Activated gamma-delta T cell treated with Interleukin-2 at 50 U/mL for 16 hours (primary cell): Measurements from ENCODE around the gene TIPARP.
A peak's percentile ranks its signal among the peaks of the same experiment; 100 is the strongest.

Source experiments
- DNase-seq: peaks from one replicate; pipeline ENCODE4 v3.0.0-alpha.2; 2020

Gene TIPARP, protein sequence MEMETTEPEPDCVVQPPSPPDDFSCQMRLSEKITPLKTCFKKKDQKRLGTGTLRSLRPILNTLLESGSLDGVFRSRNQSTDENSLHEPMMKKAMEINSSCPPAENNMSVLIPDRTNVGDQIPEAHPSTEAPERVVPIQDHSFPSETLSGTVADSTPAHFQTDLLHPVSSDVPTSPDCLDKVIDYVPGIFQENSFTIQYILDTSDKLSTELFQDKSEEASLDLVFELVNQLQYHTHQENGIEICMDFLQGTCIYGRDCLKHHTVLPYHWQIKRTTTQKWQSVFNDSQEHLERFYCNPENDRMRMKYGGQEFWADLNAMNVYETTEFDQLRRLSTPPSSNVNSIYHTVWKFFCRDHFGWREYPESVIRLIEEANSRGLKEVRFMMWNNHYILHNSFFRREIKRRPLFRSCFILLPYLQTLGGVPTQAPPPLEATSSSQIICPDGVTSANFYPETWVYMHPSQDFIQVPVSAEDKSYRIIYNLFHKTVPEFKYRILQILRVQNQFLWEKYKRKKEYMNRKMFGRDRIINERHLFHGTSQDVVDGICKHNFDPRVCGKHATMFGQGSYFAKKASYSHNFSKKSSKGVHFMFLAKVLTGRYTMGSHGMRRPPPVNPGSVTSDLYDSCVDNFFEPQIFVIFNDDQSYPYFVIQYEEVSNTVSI

DNA sequence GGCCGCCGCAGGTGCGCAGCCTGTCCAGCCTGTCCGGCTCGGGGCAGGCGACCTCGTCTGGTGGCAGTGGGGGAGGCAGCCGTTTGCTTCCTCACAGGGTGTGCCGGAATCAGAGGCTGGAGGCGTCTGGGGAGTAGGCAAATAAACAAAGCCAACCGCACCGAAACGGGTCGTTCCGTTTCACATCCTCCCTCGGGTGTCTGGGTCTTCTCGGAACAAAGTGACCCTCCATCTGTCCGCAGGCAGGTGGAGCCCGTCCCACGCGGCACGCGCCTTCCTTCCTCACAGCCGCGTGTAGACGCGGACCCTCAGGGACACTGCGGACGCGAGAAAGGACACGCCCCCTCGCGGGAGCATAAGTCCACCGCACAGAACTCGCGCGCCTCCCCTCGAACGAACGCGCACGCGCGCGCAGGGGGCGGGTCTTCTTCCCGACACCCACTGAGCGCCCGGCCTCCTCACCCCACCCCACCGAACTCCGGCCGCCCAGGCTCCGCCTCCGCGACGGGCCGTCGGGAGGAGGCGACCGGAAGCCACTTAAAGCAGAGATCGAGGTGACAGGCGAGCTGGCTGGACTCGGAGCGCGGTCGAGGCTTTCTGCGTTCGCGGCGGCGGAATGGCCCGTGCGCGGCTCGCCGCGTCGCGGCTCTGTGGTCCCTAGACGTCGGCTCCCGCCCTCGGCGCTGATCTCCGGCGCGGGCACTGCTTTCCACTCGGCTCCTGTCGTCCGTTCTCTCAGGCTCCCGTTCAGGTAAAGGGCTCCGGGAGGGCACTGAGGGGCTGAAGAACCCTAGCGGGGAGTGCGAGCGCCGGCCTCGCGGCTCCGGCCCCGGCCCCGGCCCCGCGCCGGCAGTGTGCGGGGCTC lies at the start of gene TIPARP:
Gene TIPARP, plus strand, starts transcription at position 545 of the 865 bp plus-strand sequence. CDS start 3,108 bp downstream, outside the sequence.
- peak; percentile 99 for DNase-seq

DNA sequence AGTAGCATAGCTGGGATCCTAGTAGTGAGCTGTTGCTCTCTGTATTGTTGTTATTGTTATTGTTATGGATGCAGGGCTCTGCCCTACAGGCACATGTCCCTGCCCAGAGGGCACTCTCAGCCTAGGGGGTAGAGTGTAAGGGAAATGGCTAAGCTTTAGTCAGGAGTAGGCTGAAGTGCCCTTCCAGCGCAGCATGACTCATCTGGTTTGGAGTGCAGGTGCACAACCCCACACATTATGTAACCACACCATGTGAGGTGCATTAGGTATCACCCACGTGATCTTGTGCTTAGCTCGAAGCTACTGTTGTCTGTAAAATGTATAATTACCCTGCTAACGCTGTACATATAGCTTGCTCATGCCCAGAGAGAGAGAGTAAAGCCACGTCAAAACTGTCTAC lies 48.3 kb upstream of the TIPARP start:
- DNase-seq: no peak

DNA sequence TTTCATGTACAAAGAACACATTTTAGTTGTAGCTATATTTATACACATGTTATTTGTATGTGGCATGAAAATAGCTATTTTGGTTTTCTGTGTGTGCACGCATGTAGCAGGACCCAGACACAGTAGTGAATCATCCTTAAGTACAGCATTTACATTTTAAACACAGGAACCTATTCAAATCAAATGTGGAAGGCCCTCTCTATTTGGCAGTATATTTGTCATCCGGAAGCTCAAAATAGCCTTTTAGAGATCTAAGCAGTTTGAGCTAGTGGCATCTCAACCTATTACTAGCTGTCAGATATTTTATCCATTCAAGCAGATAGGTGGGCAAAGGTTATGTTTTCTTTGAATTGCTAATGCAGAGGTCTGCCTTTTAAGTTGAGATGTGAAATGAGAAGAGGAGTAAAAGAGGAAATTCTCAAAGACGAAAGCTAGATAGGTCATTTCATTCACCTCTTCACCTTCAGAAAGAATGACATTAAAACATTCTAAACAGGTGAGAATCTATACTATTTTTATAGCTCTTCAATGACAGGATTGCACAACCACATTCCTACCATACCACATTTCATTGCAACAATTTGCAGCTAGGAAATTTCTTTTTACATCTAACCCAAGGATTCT lies 46.3 kb upstream of the TIPARP start:
- DNase-seq: no peak

DNA sequence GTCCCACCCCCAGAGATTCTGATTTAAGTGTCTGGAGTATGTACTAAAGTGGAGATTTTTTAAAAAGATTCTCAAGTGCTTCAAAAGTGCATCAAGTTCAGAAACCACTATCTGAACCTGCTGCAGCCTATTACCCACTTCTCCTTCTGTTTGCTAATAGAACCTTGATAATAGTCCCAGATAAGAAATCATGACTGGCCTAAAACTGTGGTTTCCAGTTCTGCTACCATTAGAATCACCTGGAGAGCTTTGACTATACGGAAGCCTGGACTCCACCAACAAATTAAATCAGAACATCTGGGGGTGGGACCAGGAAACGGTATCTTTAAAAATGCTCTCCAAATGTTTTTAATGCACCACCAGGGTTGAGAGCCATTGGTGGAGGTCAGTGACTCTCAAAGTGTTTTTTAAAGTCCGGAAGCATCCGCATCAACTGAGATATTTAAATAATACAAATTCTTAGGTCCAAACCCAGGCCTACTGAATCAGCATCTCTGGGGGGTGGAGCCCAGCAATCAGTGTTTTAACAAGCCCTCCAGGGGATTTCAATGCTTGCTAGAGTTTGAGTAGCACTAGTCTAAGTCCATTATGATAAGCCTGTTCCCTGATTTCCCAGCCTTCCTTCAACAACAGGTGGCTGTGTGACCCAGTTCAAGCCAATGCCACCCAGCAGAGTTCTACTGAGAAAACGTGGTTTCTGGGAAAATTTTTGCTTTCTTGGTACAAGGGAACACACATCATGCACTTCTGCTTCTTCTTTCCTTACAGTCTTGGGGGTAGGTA lies 45.4 kb upstream of the TIPARP start:
- no peak for DNase-seq

DNA sequence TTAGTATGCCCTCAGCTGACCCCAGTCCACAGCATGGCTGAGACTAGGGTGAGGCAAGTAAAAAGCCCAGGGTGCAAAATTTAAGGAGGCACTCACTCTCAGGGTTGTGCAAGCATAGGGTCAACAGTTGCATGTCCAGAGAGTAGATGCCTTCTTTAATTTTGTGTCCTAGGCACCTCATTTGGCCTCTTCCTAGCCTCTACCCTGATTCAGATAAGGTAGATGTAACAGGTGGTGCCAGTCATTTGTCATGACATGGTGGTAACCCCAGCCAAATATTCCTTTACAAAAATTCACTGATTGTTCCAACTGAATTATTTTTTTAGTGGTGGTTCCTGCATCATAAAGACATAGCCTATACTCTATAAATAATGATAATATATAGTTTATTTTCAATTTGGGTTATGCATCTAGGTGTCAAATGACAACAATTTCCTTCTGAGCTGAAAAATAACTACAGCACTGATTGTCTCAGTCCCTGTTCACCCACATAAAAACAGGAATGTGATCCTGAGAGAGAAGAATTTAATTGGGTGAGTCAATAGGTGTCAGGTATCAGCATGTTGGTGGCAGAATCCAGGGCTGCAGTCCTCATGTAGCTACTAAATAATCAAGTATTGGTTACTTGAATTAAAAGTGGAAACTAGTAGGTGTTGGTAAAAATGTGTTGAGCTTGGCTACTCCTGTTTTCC lies 44.2 kb upstream of the TIPARP start:
- no peak for DNase-seq

DNA sequence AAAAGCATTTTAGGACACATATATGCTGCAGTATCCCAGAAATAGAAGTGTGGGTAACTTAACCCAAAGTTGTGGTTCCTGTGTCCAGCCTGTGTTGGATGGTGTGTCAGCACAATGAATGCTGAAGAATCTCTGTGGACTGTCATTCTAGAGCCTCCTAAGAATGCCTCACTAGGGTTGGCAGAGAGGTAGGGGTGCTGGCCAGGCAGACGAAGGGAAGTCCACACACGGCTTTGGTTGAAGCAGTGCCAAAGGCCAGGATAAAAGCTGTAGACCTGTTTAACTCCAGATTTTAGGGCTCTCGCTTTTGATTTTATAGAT lies 43.7 kb upstream of the TIPARP start:
- no peak for DNase-seq

DNA sequence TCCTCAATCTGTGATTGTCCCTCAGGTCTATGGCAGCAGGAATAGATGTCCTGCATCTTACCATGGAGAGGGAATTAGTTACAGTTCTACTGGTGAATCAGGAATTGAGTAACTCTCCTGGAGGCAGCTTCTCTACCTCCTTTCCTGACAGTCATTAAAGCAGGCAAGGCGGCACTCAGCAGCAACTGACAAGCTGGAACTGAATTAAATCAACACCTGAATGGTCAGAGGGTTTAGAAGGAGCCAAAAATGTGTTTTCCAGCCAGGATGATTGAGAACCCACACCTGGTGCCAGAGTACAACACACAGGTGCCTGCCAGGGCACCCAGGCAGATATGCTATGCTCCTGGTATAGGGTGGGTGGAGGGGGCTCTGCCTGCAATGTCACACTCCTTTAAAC lies 43.1 kb upstream of the TIPARP start:
- no peak for DNase-seq

DNA sequence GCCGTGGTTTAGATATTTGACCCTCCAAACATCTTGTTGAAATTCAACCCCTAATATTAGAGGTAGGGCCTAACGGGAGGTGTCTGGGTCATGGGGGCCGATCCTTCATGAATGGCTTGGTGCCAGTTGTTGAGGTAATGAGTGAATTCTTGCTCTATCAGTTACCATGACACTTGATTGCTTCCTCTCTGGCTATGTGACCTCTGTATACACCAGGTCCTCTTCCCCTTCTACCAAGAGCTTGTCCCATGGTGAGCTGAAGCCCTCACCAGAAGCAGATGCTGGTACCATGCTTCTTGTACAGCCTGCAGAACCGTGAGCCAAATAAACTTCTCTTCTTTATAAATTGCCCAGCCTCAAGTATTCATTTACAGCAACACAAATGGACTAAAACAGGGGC lies 41.8 kb upstream of the TIPARP start:
- no peak for DNase-seq

DNA sequence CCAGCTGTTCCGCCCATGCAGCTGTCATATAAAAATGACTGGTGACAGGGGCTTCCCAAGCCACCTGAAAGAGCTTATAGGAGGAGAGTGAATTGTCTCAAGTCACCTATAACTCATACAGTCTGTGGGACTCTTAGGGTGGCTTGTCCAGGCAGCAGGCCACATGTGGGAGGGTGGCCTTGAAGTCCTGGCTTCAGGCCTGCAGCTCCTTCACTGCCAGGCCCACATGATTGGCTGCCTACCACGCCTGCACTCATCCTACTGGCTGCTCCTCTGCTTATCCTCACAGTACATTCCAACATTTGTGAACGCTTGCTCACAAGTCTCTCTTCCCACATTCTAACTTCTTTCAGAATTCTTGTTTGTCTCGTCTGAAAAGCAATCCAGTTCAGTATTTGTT lies 41.1 kb upstream of the TIPARP start:
- DNase-seq: no peak

DNA sequence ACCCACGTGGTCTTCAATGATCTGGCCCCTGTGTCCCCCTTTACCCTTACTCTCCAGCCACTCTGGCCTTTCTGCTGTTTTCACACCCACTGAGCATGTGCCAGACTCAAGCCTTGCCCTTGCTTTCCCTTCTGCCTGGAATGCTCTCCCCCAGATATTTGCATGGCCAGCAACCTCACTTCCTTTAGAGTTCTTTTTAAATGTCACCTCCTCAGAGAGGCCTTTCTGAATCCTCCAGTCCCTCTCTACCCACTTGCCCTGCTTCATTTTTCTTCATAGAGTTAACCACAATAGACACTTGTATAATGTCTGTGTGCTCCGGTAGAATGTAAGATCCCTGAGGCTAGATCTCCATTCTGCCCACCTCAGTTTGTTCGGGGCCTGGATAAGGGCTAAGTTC lies 39.4 kb upstream of the TIPARP start:
- DNase-seq: no peak

DNA sequence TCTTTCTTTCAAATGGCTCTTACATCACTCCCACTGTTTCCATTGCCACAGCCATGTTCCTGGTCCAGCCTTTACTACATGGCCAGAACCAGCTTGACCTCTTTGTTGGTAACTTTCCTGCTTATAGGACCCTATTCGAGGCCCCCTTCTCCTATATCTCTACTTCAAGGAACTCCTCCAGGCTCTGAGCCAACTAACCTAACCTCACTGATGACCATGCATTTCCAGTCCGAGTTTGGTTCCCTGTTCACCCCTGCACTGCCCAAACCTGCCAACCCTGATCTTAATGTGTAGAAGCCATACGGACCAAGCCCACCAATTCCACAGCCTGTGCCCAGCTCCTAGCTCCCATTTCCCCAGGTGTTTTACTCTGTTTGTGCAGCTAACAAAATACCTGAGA lies 38.4 kb upstream of the TIPARP start:
- DNase-seq: no peak

DNA sequence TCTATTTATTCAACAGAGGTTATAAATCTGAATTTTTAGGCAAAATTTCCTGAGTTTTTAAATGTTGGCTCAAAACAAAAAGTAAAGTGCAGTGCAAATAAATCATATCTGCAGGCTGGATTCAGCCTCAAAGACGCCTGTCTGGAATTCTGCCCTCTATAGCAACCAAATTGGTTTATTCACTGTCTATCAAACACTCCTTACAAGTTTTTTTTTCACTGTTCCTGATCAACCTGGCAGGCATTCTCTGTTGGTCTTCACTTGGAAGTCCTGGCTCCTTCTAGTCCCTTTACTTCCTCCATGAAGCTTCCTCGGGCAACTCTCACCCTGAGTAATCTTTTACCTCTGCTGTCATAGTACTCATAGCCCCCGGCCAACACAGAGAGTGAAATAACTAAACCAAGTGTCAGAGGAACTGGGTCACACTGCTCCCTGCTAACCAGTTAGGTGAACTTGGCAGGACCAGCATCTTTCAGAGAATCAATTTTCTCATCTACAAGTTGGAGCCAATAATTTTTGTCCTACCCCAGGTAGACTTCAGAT lies 36.8 kb upstream of the TIPARP start:
- no peak for DNase-seq

DNA sequence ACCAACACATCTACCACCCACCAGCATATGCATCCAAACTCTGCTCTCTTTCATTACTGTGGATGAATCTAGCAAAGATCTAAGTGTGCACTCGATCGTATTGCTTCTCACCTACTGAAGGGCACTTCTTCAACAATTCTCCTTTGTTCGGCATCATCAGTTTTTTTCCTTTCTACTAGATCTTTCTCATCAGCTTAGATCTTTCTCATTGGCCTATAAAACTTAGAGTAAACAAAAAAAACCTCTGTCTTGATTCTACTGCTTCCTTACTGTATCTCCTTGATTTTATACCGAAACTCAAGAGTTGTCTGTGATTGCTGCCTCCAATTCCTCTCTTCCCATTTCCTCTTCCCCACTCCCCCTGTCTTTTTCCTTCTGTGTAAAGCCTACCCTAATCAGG lies 36.1 kb upstream of the TIPARP start:
- DNase-seq: no peak

DNA sequence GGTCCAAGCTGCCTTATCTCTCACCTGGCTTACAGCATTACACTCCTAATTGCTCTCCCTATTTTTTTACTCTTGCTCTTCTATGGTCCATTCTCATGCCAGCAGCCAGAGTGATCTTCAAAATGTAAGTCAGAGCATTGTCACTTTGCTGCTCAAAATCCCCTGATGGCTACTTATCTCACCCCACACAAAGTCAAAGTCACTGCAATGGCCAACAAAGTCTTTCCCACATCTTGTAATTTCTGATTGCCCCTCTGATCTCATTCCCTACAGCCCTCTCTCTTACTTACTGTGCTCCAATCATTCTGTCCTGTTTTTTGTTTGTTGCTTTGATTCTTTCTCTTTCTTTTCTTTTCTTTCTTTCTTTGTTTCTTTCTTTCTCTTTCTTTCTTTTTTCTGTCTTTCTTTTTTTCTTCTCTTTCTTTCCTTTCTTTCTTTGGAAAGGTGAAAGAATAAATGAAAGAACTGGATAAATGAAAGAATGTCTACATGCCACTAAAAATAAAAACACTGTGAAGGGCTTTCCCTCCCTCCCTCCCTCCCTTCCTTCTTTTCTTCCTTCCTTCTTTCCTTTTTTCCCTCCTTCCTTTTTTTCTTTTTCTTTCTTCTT lies 34.9 kb upstream of the TIPARP start:
- no peak for DNase-seq

DNA sequence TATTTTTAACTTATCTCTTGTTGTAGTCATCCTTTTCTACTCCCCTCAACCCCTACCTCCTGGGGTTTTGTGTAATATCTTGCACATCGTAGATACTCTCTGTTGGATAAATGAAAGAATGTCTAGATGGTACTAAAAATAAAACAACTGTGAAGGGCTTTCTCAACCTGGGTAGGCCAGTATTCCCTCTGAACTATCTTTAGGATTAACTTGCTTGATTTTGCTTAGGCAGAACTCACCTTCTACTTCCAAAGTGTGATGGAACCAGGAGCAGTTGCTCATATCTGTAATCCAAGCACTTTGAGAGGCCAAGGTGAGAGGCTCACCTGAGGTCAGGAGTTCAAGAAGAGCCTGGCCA lies 32.8 kb upstream of the TIPARP start:
- no peak for DNase-seq

DNA sequence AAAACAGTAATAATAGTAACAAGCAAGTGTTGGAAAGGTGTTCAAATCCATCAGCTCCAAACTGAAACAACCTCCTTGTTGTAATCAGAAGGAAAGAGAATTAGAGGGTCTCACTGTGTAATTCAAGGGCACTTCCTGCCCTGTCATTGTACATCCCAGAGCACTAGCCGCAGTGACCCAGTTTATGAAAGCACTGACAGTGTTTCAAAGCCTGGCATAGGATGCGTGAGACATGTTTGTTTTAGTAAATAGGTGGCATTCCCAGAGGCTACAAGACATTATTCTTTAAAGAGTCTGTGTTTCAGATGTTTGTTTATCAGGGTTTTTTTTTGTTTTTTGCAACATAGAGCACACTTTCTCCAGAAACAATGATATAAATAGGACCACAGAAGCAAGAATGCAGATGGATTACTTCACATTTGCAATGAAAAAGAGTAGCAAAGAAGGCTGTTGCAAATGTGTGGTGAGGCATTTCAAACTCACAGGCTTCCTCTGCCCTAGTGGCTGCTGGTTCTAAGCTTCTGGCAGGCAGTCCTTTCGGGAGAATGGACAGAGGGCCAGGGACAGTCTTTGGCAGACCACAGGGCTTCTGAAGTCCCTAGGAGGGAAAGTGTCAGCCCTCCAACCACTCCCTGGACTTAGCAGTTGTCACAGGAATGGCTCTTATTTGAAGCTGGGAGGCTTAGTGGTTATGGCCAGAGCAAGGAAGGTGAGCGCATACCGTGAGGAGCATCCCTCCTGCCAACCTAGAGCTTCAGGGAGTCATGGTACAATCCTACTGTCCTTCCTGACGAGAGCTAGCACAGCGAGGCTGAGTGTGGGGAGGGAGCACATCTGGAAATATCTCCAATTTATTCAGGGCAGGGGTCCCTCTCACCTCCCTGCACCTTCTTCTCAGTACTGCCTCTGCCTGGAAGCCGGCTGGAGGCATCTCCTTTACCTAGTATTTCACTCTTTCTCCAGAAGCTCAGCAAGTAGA lies 31.4 kb upstream of the TIPARP start:
- no peak for DNase-seq

DNA sequence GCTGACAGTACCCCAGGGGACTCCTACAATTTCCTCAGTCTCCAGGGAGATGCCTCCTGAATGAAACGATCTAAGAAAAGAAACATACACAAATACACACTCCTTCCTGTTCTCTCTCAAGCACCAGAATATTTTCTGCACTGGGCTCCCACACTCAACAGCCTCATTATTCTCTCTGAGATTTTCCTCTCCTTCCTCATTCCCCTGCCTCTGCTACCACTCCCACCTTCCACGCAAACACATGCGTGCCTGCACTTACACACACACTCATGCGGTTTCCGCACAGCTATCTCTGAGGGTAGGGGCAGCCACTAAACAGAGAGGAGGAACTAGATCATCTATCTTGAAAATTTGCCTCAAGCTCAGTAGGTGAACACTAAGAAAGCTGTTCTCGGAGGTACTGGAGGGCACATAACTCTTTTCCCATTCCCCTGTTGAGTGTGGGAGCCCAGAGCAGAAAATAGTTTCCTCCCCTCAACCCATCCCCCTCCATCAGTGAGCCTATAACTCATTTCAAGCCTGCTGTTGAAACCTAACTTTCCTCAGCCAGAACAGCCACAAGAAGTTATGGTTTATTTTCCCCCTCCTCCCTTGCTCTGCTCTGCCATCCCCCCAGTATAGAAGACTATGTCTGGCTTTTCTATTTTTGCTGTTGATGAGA lies 30.5 kb upstream of the TIPARP start:
- DNase-seq: peak; percentile 17

DNA sequence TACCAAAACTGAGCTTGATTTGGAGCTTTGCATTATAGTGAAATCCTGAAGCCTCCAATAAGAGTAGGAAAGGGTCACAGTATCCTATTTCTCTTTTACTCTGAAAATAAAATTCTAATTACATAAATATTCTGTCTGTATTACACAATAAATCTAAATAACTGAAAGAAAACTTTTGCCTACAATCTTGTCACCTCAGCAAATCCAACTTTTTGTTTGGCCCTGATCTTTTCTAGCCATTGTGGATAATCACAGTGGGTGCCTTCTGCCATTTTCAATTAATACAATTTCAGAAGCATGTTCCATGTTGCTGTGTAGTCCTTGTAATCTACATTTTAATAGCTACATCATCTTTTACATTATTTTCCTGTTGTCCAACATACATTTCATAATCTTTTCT lies 29.4 kb upstream of the TIPARP start:
- no peak for DNase-seq

DNA sequence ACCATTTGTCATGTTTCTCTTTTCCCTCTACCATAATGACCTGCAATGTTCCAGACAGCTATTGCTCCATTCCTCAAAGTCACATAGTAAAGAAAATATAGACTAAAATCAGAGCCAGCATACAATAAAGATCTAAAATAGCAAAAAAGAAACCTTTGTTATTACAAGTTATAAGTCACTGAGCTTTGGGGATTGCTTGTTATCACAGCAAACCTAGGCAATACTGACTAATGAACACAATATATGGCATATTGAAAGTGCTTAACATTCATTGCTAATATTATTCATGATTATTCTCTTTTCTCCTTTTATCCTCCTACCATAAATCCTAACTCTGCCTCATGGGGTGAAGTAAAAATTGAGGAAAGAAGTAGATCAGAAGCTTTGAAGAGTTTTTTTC lies 27.4 kb upstream of the TIPARP start:
- no peak for DNase-seq
